Measurements from ENCODE around the gene SERPINB6.

- TF ChIP-seq EZH2phosphoT487 (IDR thresholded peaks at IDR 0.05; ENCODE audit: borderline replicate concordance, low read depth, low read length) (no peak), CTCF (conservative IDR thresholded peaks at IDR 0.05; ENCODE audit: low read length) (no peak)
Measured at GRCh38 chr6:2992330-2992979, 21.1 kb upstream of the SERPINB6 start.

Data from OCI-LY7 (cell line).